Kidney (tissue), 14 donors: ENCODE results near the gene GABARAP. TPM values are rescaled to one million over a fixed set of nuclear protein-coding genes. Genes with fewer than 3 reads are reported as not detected.
A peak's percentile ranks its signal among the peaks of the same experiment; 100 is the strongest.

Source experiments
- DNase-seq, 5 donors: peaks; one replicate each; pipeline ENCODE4 v3.0.0-alpha.2; 2013 to 2020
- FAIRE-seq: peaks from 2 replicates; lab custom pipeline; 2012; peaks lifted over from hg19 to GRCh38; lab: Jason Lieb, UNC
- H3K27ac ChIP-seq, 2 donors: one replicate each; pipeline ENCODE4 v1.7.0; 2013; ENCODE audit warnings: low read depth in 2 of 2, low read length in 2 of 2, inconsistent platforms in 1 of 2
- H3K27me3 ChIP-seq: one replicate; pipeline ENCODE4 v1.7.1; 2013; ENCODE audit warnings: low read length, inconsistent platforms; ENCODE audit not compliant: control insufficient read depth, insufficient read depth
- H3K36me3 ChIP-seq, 3 donors: one replicate each; pipeline versions ENCODE4 v1.7.0 to v1.7.1; 2013; ENCODE audit warnings: low read length in 3 of 3, control low read depth in 1 of 3, inconsistent platforms in 1 of 3; ENCODE audit not compliant: insufficient read depth in 3 of 3, control insufficient read depth in 2 of 3
- H3K4me1 ChIP-seq, 3 donors: one replicate each; pipeline versions ENCODE4 v1.7.0 to v1.7.1; 2013; ENCODE audit warnings: low read length in 3 of 3, inconsistent platforms in 1 of 3, low read depth in 1 of 3; ENCODE audit not compliant: control insufficient read depth in 2 of 3, insufficient read depth in 2 of 3
- H3K4me3 ChIP-seq, 3 donors: one replicate each; pipeline versions ENCODE4 v1.7.0 to v1.8.1; 2013; ENCODE audit warnings: low read length in 3 of 3, control low read depth in 1 of 3, inconsistent platforms in 1 of 3
- H3K9ac ChIP-seq, 3 donors: one replicate each; pipeline versions ENCODE4 v1.7.0 to v1.7.1; 2013; ENCODE audit warnings: low read length in 3 of 3, control low read depth in 1 of 3, inconsistent platforms in 1 of 3
- H3K9me3 ChIP-seq, 3 donors: one replicate each; pipeline versions ENCODE4 v1.7.0 to v1.7.1; 2013; ENCODE audit warnings: low read length in 3 of 3, control low read depth in 1 of 3, inconsistent platforms in 1 of 3; ENCODE audit not compliant: control insufficient read depth in 2 of 3, insufficient read depth in 1 of 3
- intact Hi-C: fragments of 100-400 bp; cut with DNase I; formaldehyde crosslinking; loops from one replicate; pipeline ENCODE4 v1.11.1; 2022
- polyA plus RNA-seq: library from polyadenylated mRNA; stranded (reverse); fragments of 350-450 nt; fragmentation: Illumina TruSeq; extraction: RNeasy Lipid Tissue Mini Kit (QIAGEN cat#74804); gene quantifications from one replicate; pipeline ENCODE4 v1.2.3, GENCODE V29; 2014; ENCODE audit warnings: low read depth, low replicate concordance; ENCODE audit not compliant: insufficient read depth
- total RNA-seq: library from RNA; stranded (reverse); fragmentation: NEBNext Ultra II Directional; extraction: Animal tissue kit (Norgen Biotek cat#: 25700); gene quantifications from one replicate; pipeline ENCODE4 v1.2.1, GENCODE V29; 2021
- TF ChIP-seq, protein P1 (sequence below): IDR thresholded peaks from 3 replicates; pipeline ENCODE4 v1.5.1; 2012; ENCODE audit warnings: mild to moderate bottlenecking, moderate library complexity, borderline replicate concordance; ENCODE audit not compliant: insufficient read depth; ENCODE audit errors: extremely low read depth
- donor health status: control.
- donor health status: control.
- donor health status: control.
- donor health status: control.
- donor health status: control.
- donor health status: DM: yes; HTN: yes; CAD: no.
- donor health status: Normal renal cell carcinoma (clear cell type).

Gene GABARAP
- total and polyA plus RNA-seq, 2 donors from 2014 or later: 477 to 1,483 TPM

DNA sequence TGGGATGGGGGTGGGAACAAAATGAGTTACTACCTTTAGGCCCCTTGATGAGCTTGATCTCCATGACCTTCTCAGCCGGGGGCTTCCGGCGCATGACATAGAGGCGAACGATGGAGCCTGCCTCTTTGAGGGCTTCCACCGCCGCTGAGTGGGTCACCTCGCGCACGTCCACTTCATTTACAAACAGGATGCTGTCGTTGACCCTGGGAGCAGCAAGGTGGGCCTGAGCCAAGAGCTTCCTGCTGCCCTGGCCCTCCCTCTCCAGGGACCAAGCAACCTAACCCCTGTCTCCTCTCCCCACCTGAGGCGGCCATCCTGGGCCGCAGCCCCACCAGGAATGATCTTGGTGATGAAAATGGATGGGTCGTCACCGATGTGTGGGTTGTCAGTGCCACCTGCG is 38.9 kb downstream of the GABARAP start:
- no peaks in the 10 kb centered on the region for H3K9me3 ChIP-seq
- H3K4me3 ChIP-seq: no peak overlapping the region
- intact Hi-C loops: no loop called here
- peaks cover 0 to 9% (median 0%) of the 10 kb centered on the region in 3 donors for H3K36me3 ChIP-seq
- H3K9ac ChIP-seq: no peak overlapping the region
- H3K27ac ChIP-seq: no peak overlapping the region
- TF ChIP-seq, protein P1, sequence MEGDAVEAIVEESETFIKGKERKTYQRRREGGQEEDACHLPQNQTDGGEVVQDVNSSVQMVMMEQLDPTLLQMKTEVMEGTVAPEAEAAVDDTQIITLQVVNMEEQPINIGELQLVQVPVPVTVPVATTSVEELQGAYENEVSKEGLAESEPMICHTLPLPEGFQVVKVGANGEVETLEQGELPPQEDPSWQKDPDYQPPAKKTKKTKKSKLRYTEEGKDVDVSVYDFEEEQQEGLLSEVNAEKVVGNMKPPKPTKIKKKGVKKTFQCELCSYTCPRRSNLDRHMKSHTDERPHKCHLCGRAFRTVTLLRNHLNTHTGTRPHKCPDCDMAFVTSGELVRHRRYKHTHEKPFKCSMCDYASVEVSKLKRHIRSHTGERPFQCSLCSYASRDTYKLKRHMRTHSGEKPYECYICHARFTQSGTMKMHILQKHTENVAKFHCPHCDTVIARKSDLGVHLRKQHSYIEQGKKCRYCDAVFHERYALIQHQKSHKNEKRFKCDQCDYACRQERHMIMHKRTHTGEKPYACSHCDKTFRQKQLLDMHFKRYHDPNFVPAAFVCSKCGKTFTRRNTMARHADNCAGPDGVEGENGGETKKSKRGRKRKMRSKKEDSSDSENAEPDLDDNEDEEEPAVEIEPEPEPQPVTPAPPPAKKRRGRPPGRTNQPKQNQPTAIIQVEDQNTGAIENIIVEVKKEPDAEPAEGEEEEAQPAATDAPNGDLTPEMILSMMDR: no peak
- FAIRE-seq (no peak), DNase-seq (peak in 1 of 5 donors; percentile 51)
- no peaks in the 10 kb centered on the region for H3K4me1 ChIP-seq
- no peaks in the 10 kb centered on the region for H3K27me3 ChIP-seq

DNA sequence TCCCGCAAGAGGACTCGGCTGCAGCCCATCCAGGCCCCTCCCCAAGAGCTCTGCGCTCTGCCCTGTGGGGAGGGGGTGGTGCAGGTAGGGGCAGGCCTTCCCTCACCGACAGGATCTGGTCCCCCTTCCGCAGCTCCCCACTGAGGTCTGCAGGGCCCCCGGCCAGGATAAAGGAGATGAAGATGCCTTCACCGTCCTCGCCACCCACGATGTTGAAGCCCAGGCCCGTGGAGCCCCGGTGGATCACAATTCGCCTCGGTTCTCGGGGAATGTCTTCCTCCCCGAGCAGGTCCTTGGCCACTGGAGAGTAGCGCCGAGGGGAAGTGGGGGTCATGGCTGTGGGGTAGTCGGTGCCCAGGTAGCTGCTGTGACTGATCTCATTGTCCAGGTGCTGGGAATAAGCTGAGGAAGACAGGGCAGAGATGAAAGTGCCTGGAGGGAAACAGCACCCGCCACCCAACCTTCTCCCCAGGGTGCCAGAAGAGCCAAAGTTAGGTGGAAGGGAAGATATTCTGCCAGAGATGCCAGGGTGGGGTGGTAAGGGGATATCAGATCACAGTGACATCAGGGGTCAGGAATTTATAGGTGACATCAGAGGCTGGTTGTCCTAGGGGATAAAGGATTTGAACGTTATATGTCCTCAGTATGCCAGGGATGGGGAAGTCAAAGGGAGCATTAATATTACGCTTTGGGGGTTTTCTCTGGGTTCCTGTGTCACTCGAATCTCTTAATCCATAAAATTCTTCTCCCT is 45.4 kb downstream of the GABARAP start:
- Histone ChIP-seq H3K36me3 (peaks cover 0 to 12% (median 0%) of the 10 kb centered on the region in 3 donors), H3K4me1 (no peaks in the 10 kb centered on the region), H3K9ac (no peak overlapping the region), H3K4me3 (no peak overlapping the region), H3K27ac (no peak overlapping the region), H3K9me3 (no peaks in the 10 kb centered on the region), H3K27me3 (no peaks in the 10 kb centered on the region)
- DNase-seq (no peak), FAIRE-seq (no peak)
- intact Hi-C loops: no loop called here
- TF ChIP-seq, protein P1: no peak

DNA sequence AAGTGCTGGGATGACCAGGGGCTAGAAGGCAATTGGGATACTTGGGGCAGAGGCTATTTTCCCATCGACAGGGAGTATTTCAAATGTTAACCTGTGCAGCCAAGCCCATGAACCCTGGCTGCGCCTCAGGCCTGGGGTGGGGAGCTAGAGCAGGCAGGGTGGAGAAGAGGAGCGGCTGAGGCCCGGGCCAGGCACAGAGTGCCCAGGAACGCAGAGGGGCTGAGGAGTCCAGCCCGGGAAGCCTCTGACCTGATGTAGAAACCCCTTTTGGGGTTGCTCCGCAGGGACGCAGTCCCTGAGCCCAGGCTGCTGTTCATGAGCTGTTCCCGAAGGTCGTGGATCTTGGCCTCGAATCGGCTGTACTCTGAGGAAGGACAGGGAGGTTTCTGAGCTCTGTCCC is 46.3 kb downstream of the GABARAP start:
- no peaks in the 10 kb centered on the region for H3K4me1 ChIP-seq
- TF ChIP-seq, protein P1: no peak
- intact Hi-C loops: no loop called here
- H3K27me3 ChIP-seq: no peaks in the 10 kb centered on the region
- H3K36me3 ChIP-seq: peaks cover 0 to 12% (median 0%) of the 10 kb centered on the region in 3 donors
- H3K27ac ChIP-seq: no peak overlapping the region
- FAIRE-seq (no peak), DNase-seq (no peak)
- H3K4me3 ChIP-seq: no peak overlapping the region
- no peaks in the 10 kb centered on the region for H3K9me3 ChIP-seq
- H3K9ac ChIP-seq: no peak overlapping the region
